ENCODE measurements around the gene IGF2R.

IGF2R gene

GRCh38 chr6:160040527-160041264 lies 71.8 kb downstream of the IGF2R start:
- no peak for DNase-seq (ENCODE audit: low read depth, low spot score)
- peak overlapping the region; percentile 77 for H3K27ac ChIP-seq

GRCh38 chr6:160041608-160042007 lies 72.7 kb downstream of the IGF2R start:
- peak overlapping the region; percentile 77 for H3K27ac ChIP-seq
- peak; percentile 68 for DNase-seq (ENCODE audit: low read depth, low spot score)

- peak overlapping the region; percentile 77 for H3K27ac ChIP-seq
- DNase-seq (ENCODE audit: low read depth, low spot score) = peak; percentile 80
These were observed 73.3 kb downstream of the IGF2R start for GRCh38 chr6:160042014-160042773.

DNA sequence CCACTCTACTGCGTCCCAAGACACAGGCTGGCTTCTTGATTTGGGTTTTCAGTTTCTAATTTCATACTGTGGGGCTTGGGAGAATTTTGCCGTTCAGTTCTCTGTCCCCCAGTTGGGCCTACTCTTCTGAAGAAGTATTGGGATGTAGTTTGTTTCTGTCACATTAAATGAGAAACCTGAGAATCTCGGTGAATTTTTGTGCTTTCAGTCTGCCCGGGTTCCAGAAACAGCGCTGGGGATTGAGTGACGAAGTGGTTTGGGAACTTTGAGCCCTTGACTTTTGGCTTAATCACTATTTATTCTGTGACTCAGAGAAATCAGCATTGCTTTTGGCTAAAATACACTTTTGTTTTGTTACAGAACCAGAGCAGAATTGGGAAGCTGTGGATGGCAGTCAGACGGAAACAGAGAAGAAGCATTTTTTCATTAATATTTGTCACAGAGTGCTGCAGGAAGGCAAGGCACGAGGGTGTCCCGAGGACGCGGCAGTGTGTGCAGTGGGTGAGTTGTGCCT lies 74.0 kb downstream of the IGF2R start:
- H3K27ac ChIP-seq = peak overlapping the region; percentile 77
- DNase-seq (ENCODE audit: low read depth, low spot score) = no peak

- H3K27ac ChIP-seq = peak overlapping the region; percentile 77
- DNase-seq (ENCODE audit: low read depth, low spot score) = no peak
These were observed 74.9 kb downstream of the IGF2R start for GRCh38 chr6:160043784-160044183.

DNA sequence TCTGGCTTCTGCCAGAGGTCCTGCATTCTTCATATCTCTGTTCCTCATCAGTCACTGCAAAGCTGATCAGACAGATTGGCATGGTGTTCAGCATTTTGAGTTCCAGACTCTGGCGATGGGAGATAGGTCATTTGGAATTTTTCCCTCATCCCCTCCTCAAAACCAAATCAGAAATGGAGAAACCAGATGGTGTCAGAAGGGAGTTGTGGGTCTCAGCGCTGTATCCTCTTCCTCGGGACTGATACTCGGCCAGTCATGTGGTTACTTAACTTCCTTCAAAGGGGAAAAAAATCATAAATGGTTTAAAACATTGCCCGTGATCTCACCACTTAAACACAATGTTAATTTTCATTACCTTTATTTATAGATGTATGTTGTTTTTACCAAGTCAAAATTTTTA lies 75.8 kb downstream of the IGF2R start:
- H3K27ac ChIP-seq = peak overlapping the region; percentile 77
- DNase-seq (ENCODE audit: low read depth, low spot score) = no peak

- DNase-seq (ENCODE audit: low read depth, low spot score) = no peak
These were observed 79.6 kb downstream of the IGF2R start for GRCh38 chr6:160048471-160048870.

GRCh38 chr6:160049346-160049745 lies 80.5 kb downstream of the IGF2R start:
- DNase-seq (ENCODE audit: low read depth, low spot score) = no peak
- H3K27ac ChIP-seq = no peak overlapping the region

More at GRCh38 chr6:160048471-160048870, 79.6 kb downstream of the IGF2R start:
- H3K27ac ChIP-seq = no peak overlapping the region

GRCh38 chr6:160050022-160050421 lies 81.1 kb downstream of the IGF2R start:
- H3K27ac ChIP-seq = no peak overlapping the region
- no peak for DNase-seq (ENCODE audit: low read depth, low spot score)

DNA sequence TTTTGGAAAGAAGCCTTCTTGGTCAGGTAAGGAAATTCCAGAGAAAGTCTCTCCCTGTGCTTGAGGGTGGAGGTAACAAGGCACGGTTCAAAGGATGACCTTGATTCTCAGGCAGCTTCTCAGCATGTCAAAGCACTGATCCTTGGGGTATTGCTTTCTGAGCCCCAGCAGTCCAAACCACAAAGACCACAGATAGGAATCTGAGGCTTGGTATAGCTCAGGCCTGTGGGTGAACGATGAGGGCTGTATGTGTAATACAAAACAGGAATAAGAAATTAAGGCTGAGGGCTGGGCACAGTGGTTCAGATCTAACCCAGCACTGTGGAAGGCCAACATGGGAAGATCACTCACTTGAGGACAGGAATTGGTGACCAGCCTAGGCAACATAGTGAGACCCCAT lies 82.5 kb downstream of the IGF2R start:
- H3K27ac ChIP-seq = no peak overlapping the region
- DNase-seq (ENCODE audit: low read depth, low spot score) = no peak

DNA sequence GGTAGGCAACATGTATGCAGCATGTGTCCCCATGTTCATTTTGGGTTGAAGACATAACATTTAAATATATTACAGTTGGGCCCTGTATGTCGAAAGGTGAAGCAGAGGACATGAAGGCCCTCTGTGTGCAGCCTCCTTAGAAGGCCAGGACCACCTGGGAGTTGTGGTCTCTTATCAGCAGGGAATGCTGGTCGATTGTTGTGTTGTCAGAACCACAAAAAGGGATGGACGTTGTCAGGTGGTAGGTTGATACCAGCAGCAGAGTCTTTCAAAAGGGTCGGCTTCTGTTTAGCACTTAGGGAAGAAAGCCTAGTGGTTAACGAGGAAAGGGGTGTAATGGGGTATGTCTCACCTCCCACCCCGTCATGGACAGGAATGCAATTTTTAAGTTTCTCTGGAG lies 85.4 kb downstream of the IGF2R start:
- no peak overlapping the region for H3K27ac ChIP-seq
- no peak for DNase-seq (ENCODE audit: low read depth, low spot score)

GRCh38 chr6:160054913-160055312 lies 86.0 kb downstream of the IGF2R start:
- DNase-seq (ENCODE audit: low read depth, low spot score) = no peak

DNA sequence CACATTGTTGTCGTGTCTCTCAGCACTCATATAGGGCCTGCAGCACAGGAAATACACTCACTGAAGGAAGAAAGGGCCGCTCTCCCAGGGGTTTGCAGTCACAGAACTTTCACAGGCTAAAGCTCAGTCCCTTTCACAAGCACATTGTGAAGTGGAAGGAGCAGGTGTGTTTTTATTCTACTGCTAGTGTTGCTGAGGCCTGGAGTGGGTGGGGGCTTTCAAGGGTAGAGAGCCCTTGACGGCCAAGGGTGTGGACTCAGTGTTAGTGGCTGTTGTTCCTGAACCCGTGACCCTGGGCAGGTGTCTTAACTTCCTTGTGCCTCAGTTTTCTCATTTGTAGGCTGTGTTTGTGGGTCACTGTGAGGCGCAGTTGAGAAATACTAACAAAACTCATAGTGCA lies 86.5 kb downstream of the IGF2R start:
- no peak overlapping the region for H3K27ac ChIP-seq
- no peak for DNase-seq (ENCODE audit: low read depth, low spot score)

More at GRCh38 chr6:160054913-160055312, 86.0 kb downstream of the IGF2R start:
- no peak overlapping the region for H3K27ac ChIP-seq

DNA sequence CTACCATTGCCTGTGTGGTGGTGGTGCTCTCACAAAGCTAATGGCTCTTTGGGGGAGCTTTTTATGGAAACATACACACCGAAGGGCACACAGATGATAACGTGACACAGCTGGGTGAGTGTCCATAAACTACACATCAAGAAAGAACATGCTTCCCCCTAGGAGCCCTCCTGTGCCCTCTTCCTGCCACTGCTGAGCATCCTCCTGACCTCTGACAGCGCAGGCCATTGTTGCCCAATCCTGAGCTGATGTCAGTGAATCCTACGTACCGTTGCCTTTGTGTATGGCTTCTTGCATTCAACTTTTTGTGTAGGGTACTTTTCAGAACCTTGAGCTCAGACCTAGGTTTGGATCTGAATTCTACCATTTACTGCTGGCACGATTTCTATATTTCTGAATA lies 86.9 kb downstream of the IGF2R start:
- no peak overlapping the region for H3K27ac ChIP-seq
- no peak for DNase-seq (ENCODE audit: low read depth, low spot score)

DNA sequence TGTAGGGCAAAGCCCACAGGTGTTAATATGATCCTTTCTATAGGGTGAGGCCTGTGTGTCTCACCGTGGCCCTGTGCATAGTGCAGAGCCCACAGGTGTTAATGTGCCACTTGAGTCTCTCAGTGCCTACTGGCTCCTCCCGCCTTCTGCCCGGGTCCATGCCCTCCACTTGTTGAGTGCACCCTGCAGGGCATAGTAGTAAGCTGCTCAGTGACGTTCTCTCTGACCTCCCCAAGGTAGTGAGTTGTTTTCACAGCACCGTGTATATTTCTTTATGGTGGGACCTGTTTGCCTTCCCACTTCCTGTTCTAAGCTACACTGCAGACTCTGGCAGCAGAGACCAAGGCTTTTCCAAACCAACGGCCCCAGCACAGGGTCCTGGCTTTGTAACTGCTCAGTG lies 88.2 kb downstream of the IGF2R start:
- DNase-seq (ENCODE audit: low read depth, low spot score) = no peak
- H3K27ac ChIP-seq = no peak overlapping the region

GRCh38 chr6:160058603-160059215 lies 89.8 kb downstream of the IGF2R start:
- H3K27ac ChIP-seq = no peak overlapping the region
- DNase-seq (ENCODE audit: low read depth, low spot score) = no peak

DNA sequence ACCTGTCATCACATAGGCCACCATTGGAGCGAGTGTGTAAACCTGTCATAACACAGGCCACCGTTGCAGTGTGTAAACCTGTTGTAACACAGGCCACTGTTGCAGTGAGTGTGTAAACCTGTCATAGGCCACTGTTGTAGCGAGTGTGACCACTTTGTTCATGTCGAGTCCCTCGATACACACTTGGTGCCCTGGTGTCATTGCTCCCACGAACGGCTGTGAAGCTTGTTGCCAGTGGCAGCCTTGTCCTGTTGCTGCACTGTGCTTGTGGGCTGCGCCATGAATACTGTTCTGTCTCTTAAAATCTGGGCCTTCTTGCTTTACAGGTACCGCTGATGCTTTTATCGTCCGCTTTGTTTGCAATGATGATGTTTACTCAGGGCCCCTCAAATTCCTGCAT lies 91.3 kb downstream of the IGF2R start:
- H3K27ac ChIP-seq = no peak overlapping the region

GRCh38 chr6:160060920-160061447 lies 92.1 kb downstream of the IGF2R start:
- no peak for DNase-seq (ENCODE audit: low read depth, low spot score)
- no peak overlapping the region for H3K27ac ChIP-seq

More for the DNA sequence above, 91.3 kb downstream of the IGF2R start:
- DNase-seq (ENCODE audit: low read depth, low spot score) = no peak

DNA sequence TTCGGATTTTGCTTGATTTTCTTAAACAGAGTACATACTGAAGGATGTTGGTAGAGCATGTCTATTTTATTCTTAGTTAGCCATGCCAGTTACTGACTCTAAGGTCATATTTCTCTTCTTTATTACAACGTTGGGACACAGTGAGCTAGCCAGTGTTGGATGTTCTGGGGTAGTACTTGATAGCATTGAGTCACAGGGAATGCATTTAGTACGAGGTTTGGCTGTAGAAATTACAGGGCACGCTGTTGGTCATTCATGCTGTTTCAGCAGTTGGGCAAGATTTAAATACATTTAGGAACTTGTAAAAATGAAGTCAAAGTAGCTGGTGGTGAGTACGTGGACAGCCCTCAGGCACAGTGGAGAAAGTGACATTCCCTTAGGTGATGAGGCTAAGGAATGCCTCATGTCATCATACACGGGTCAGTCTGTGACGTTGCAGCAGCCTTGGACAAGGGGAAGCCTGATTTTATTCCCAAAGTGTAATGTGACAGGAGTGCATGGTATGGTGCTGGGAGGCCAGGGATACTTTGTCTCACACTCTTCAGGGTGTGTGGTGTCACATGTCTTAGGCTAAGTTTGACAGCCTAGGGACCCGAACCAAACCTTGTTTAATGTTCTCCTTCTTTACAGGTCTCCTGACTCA lies 95.0 kb downstream of the IGF2R start:
- no peak overlapping the region for H3K27ac ChIP-seq
- DNase-seq (ENCODE audit: low read depth, low spot score) = no peak

GRCh38 chr6:160065200-160065599 lies 96.3 kb downstream of the IGF2R start:
- no peak overlapping the region for H3K27ac ChIP-seq
- no peak for DNase-seq (ENCODE audit: low read depth, low spot score)
